WTC11 (cell line): ENCODE measurements around the gene PPP1R3E. TPM values are rescaled to one million over a fixed set of nuclear protein-coding genes. Genes with fewer than 3 reads are reported as not detected.

Experiments used
- ATAC-seq: fragments of 200-7000 bp; cut with Tn5 transposase; 2 replicates; pipeline ENCODE4 v1.10.0; 2021; ENCODE audit warnings: mild to moderate bottlenecking, moderate library complexity
- CTCF ChIA-PET: fragments of 300-600 bp; sonication (Branson Sonifier 250); formaldehyde crosslinking; loops from one replicate; lab custom pipeline; 2021; ENCODE audit warnings: antibody characterized with exemption; lab: Charles Lee
- POLR2A ChIA-PET: fragments of 350-600 bp; sonication (Branson Sonifier 250); formaldehyde crosslinking; loops from one replicate; lab custom pipeline; 2021; ENCODE audit warnings: antibody characterized with exemption; lab: Charles Lee
- DNase-seq: peaks from one replicate; pipeline ENCODE4 v3.0.0; 2021; ENCODE audit warnings: low spot score
- H3K27ac Mint-ChIP-seq: 2 replicates; pipeline ENCODE4 v1.8.0; 2021; ENCODE audit warnings: mixed read lengths
- H3K27me3 Mint-ChIP-seq: 2 replicates; pipeline ENCODE4 v1.8.0; 2021; ENCODE audit warnings: low read depth, mild to moderate bottlenecking, moderate library complexity, mixed read lengths
- H3K36me3 Mint-ChIP-seq: 2 replicates; pipeline ENCODE4 v1.8.0; 2021; ENCODE audit warnings: mixed read lengths
- H3K4me1 Mint-ChIP-seq: 2 replicates; pipeline ENCODE4 v1.8.0; 2022; ENCODE audit warnings: mixed read lengths
- H3K4me3 Mint-ChIP-seq: 2 replicates; pipeline ENCODE4 v1.8.0; 2021; ENCODE audit warnings: mild to moderate bottlenecking, moderate library complexity, mixed read lengths
- H3K9me3 Mint-ChIP-seq: 2 replicates; pipeline ENCODE4 v1.8.0; 2021; ENCODE audit warnings: mixed read lengths
- CREB1 ChIP-seq: sonication (generic); formaldehyde crosslinking; IDR thresholded peaks from 2 replicates; pipeline ENCODE4 v1.8.0; 2023; ENCODE audit warnings: mild to moderate bottlenecking, missing genetic modification reagents
- CREM ChIP-seq: sonication (generic); formaldehyde crosslinking; IDR thresholded peaks from 2 replicates; pipeline ENCODE4 v1.8.1; 2022; ENCODE audit warnings: mild to moderate bottlenecking, missing genetic modification reagents, moderate library complexity
- E2F1 ChIP-seq: sonication (generic); formaldehyde crosslinking; IDR thresholded peaks from 2 replicates; pipeline ENCODE4 v1.8.0; 2022; ENCODE audit warnings: mild to moderate bottlenecking, missing genetic modification reagents
- ELF4 ChIP-seq: sonication (generic); formaldehyde crosslinking; IDR thresholded peaks from 2 replicates; pipeline ENCODE4 v1.8.1; 2022; ENCODE audit warnings: low read depth, mild to moderate bottlenecking, moderate library complexity, missing genetic modification reagents
- EMX1 ChIP-seq: fragments of 250-450 bp; sonication (Bioruptor Pico); IDR thresholded peaks from 2 replicates; pipeline ENCODE4 v1.8.0; 2021; ENCODE audit warnings: mild to moderate bottlenecking
- ESRRA ChIP-seq: sonication (generic); formaldehyde crosslinking; IDR thresholded peaks from 2 replicates; pipeline ENCODE4 v1.8.1; 2022; ENCODE audit warnings: mild to moderate bottlenecking, missing genetic modification reagents, borderline replicate concordance
- ETV6 ChIP-seq: sonication (generic); formaldehyde crosslinking; IDR thresholded peaks from 2 replicates; pipeline ENCODE4 v1.8.1; 2022; ENCODE audit warnings: mild to moderate bottlenecking, missing genetic modification reagents
- FOXP4 ChIP-seq: sonication (generic); formaldehyde crosslinking; IDR thresholded peaks from 2 replicates; pipeline ENCODE4 v1.8.0; 2022; ENCODE audit warnings: mild to moderate bottlenecking, missing genetic modification reagents
- GABPB1 ChIP-seq: sonication (generic); formaldehyde crosslinking; IDR thresholded peaks from 2 replicates; pipeline ENCODE4 v1.8.1; 2023; ENCODE audit warnings: mild to moderate bottlenecking, missing genetic modification reagents
- IRF1 ChIP-seq: sonication (generic); formaldehyde crosslinking; IDR thresholded peaks from 2 replicates; pipeline ENCODE4 v1.8.0; 2023; ENCODE audit warnings: missing genetic modification reagents
- MYBL2 ChIP-seq: sonication (generic); formaldehyde crosslinking; IDR thresholded peaks from 2 replicates; pipeline ENCODE4 v1.8.1; 2023; ENCODE audit warnings: mild to moderate bottlenecking, moderate library complexity, missing genetic modification reagents
- NFYB ChIP-seq: sonication (generic); formaldehyde crosslinking; conservative IDR thresholded peaks from 2 replicates; pipeline ENCODE4 v1.8.0; 2022; ENCODE audit warnings: low read depth, missing genetic modification reagents
- OVOL2 ChIP-seq: fragments of 250-450 bp; sonication (Bioruptor Pico); IDR thresholded peaks from 2 replicates; pipeline ENCODE4 v1.9.0; 2021; ENCODE audit warnings: mild to moderate bottlenecking, borderline replicate concordance
- SMAD3 ChIP-seq: sonication (generic); formaldehyde crosslinking; IDR thresholded peaks from 2 replicates; pipeline ENCODE4 v1.8.0; 2022; ENCODE audit warnings: missing genetic modification reagents, mild to moderate bottlenecking, borderline replicate concordance
- TCF7 ChIP-seq: sonication (generic); formaldehyde crosslinking; IDR thresholded peaks from 2 replicates; pipeline ENCODE4 v1.8.0; 2022; ENCODE audit warnings: mild to moderate bottlenecking, low read depth, missing genetic modification reagents, moderate library complexity
- TP53 ChIP-seq: sonication (generic); formaldehyde crosslinking; IDR thresholded peaks from 2 replicates; pipeline ENCODE4 v1.8.1; 2023; ENCODE audit warnings: mild to moderate bottlenecking, missing genetic modification reagents
- USF1 ChIP-seq: sonication (generic); formaldehyde crosslinking; IDR thresholded peaks from 2 replicates; pipeline ENCODE4 v1.8.0; 2022; ENCODE audit warnings: mild to moderate bottlenecking, missing genetic modification reagents
- USF2 ChIP-seq: sonication (generic); formaldehyde crosslinking; IDR thresholded peaks from 2 replicates; pipeline ENCODE4 v1.8.1; 2023; ENCODE audit warnings: mild to moderate bottlenecking, missing genetic modification reagents, moderate library complexity
- ZBTB21 ChIP-seq: sonication (generic); formaldehyde crosslinking; IDR thresholded peaks from 2 replicates; pipeline ENCODE4 v1.8.1; 2023; ENCODE audit warnings: mild to moderate bottlenecking, missing genetic modification reagents, borderline replicate concordance
- ZNF219 ChIP-seq: sonication (generic); formaldehyde crosslinking; IDR thresholded peaks from 2 replicates; pipeline ENCODE4 v1.8.0; 2023; ENCODE audit warnings: missing genetic modification reagents, mild to moderate bottlenecking, borderline replicate concordance
- ZNF232 ChIP-seq: sonication (generic); formaldehyde crosslinking; IDR thresholded peaks from 2 replicates; pipeline ENCODE4 v1.8.0; 2022; ENCODE audit warnings: mild to moderate bottlenecking, missing genetic modification reagents
- ZNF416 ChIP-seq: fragments of 250-450 bp; sonication (Bioruptor Pico); IDR thresholded peaks from 2 replicates; pipeline ENCODE4 v1.9.0; 2021; ENCODE audit warnings: mild to moderate bottlenecking, inconsistent platforms
- ZNF425 ChIP-seq: fragments of 250-450 bp; sonication (Bioruptor Pico); conservative IDR thresholded peaks from 2 replicates; pipeline ENCODE4 v1.9.0; 2021; ENCODE audit warnings: mild to moderate bottlenecking
- ZSCAN18 ChIP-seq: fragments of 250-450 bp; sonication (Bioruptor Pico); IDR thresholded peaks from 2 replicates; pipeline ENCODE4 v2.1.2; 2022; ENCODE audit warnings: mild to moderate bottlenecking, moderate library complexity
- total RNA-seq: library from RNA; stranded (reverse); gene quantifications from 3 replicates; pipeline ENCODE4 v1.2.3, GENCODE V29; 2021

The PPP1R3E gene
- total RNA-seq, 1 experiment from 2014 or later = 7.4 TPM

GRCh38 chr14:23306412-23307145 lies 3.9 kb upstream of the PPP1R3E start, which contains the start of gene BCL2L2 (continued):
- TF ChIP-seq TCF7 (CRISPR knock-in tag) (no peak), CREB1 (CRISPR knock-in tag) (peak; percentile 50; the same call in 1 of the 2 replicates), USF2 (peak; percentile 56), GABPB1 (CRISPR knock-in tag) (peak; percentile 80), MYBL2 (no peak; the same call in 1 of the 2 replicates), TP53 (no peak), FOXP4 (CRISPR knock-in tag) (0 out of 2 replicates have a peak, but pooled peaks have one; percentile 7), E2F1 (peak; percentile 51; the same call in 1 of the 2 replicates), ELF4 (CRISPR knock-in tag) (peak; percentile 53; the same call in 1 of the 2 replicates)

- ChIA-PET POLR2A (interaction anchor here (0.7 to 2.7 kb wide), 4 partner anchors 19 to 207 kb away, joined by 3 to 18 read pairs (median 4); partner anchors contain the start of genes ACIN1, C14orf119 and PABPN1), CTCF (interaction anchor here (0.6 to 3.7 kb wide), 15 partner anchors 8 to 257 kb away, joined by 3 to 27 read pairs (median 6); partner anchors contain the start of genes CEBPE, CMTM5, HOMEZ and PABPN1)
- Mint-ChIP-seq H3K27ac (no peak overlapping the region), H3K27me3 (peaks cover 58% of the 10 kb centered on the region), H3K9me3 (no peaks in the 10 kb centered on the region), H3K36me3 (peaks cover 5% of the 10 kb centered on the region), H3K4me3 (peak overlapping the region; percentile 74), H3K4me1 (peaks cover 10% of the 10 kb centered on the region)
- DNase-seq = no peak
- peak; percentile 1 for ATAC-seq
- TF ChIP-seq ZBTB21 (CRISPR knock-in tag) = no peak
- TF ChIP-seq CREB1 (CRISPR knock-in tag) = peak; percentile 34; the same call in 1 of the 2 replicates
- TF ChIP-seq ETV6 (CRISPR knock-in tag) = 0 out of 2 replicates have a peak, but pooled peaks have one; percentile 41
- no peak for TF ChIP-seq OVOL2
- 0 out of 2 replicates have a peak, but pooled peaks have one; percentile 46 for TF ChIP-seq ESRRA (CRISPR knock-in tag)
- TF ChIP-seq ZNF416 (CRISPR knock-in tag) = no peak
- TF ChIP-seq ZNF425 (CRISPR knock-in tag) = no peak
- 0 out of 2 replicates have a peak, but pooled peaks have one; percentile 53 for TF ChIP-seq ZNF219 (CRISPR knock-in tag)
- peak; percentile 37; the same call in 1 of the 2 replicates for TF ChIP-seq SMAD3 (CRISPR knock-in tag)
- TF ChIP-seq ZNF232 (CRISPR knock-in tag) = peak; percentile 71; the same call in 1 of the 2 replicates
- TF ChIP-seq TP53 = peak; percentile 8; the same call in 1 of the 2 replicates
- no peak for TF ChIP-seq ZSCAN18 (CRISPR knock-in tag)
- peak; percentile 75 for TF ChIP-seq GABPB1 (CRISPR knock-in tag)
- peak; percentile 42; the same call in 1 of the 2 replicates for TF ChIP-seq USF1
- TF ChIP-seq E2F1 = 0 out of 2 replicates have a peak, but pooled peaks have one; percentile 36
- TF ChIP-seq IRF1 (CRISPR knock-in tag) = peak; percentile 13; the same call in 1 of the 2 replicates
- no peak for TF ChIP-seq EMX1 (CRISPR knock-in tag)
- 0 out of 2 replicates have a peak, but pooled peaks have one; percentile 3 for TF ChIP-seq ELF4 (CRISPR knock-in tag)
- TF ChIP-seq CREM (CRISPR knock-in tag) = no peak
- peak; percentile 54; the same call in 1 of the 2 replicates for TF ChIP-seq NFYB (CRISPR knock-in tag)
These were observed 730 bp downstream of the PPP1R3E start for GRCh38 chr14:23301969-23302289.
